ENCODE measurements around the gene CDH24. TPM values are rescaled to one million over a fixed set of nuclear protein-coding genes. Genes with fewer than 3 reads are reported as not detected.

CDH24 gene
- 3.0 to 5.9 TPM (median 5.2 TPM) in 5 replicates for total RNA-seq (2022; extraction: Qiagen RNA extraction)

GRCh38 chr14:23056956-23057756 lies at the start of gene CDH24:
CDH24 (minus strand) TSS chr14:23057520; CDS start chr14:23055733, 1,787 bp downstream.

GRCh38 chr14:23104591-23105347 lies 47.4 kb upstream of the CDH24 start, which contains the start of gene CIROP:
CIROP (minus strand) TSS chr14:23104989; CDS start chr14:23104920, 69 bp downstream.

GRCh38 chr14:23095196-23096108 lies 38.1 kb upstream of the CDH24 start, which contains the start of gene C14orf119:
C14orf119 (plus strand) TSS chr14:23095505; CDS start chr14:23097659, 2,154 bp downstream.

GRCh38 chr14:23094666-23095195 lies 37.4 kb upstream of the CDH24 start, which contains the start of gene ACIN1:
ACIN1 (minus strand) TSS chr14:23095136; CDS start chr14:23095112, 24 bp downstream.

GRCh38 chr14:23042162-23042965 lies 15.0 kb downstream of the CDH24 start, which contains the start of gene PSMB11:
PSMB11 (plus strand) TSS chr14:23042212; CDS start chr14:23042226, 14 bp downstream.

GRCh38 chr14:23034498-23035302 lies 22.6 kb downstream of the CDH24 start, which contains the start of gene PSMB5:
PSMB5 (minus strand) TSS chr14:23034900; CDS start chr14:23034881, 19 bp downstream.

GRCh38 chr14:23009939-23010726 lies 47.2 kb downstream of the CDH24 start, which contains the start of gene C14orf93:
C14orf93 (minus strand) TSS chr14:23010143; CDS start chr14:22999023, 11,120 bp downstream.

Other genes with a start within 250 kb of the CDH24 start
- 12.6 to 19.5 TPM (median 15.3 TPM) in 5 replicates for gene SLC7A7, start 242.1 kb downstream of the CDH24 start, total RNA-seq (2022; extraction: Qiagen RNA extraction)
- 125 to 231 TPM (median 198 TPM) in 5 replicates for gene MRPL52, start 227.6 kb downstream of the CDH24 start, total RNA-seq (2022; extraction: Qiagen RNA extraction)
- 0.51 to 0.69 TPM (median 0.68 TPM) in 5 replicates for gene MMP14, start 220.9 kb downstream of the CDH24 start, total RNA-seq (2022; extraction: Qiagen RNA extraction)
- 58.5 to 90.1 TPM (median 82.3 TPM) in 5 replicates for gene LRP10, start 185.8 kb downstream of the CDH24 start, total RNA-seq (2022; extraction: Qiagen RNA extraction)
- 0.30 to 0.50 TPM (median 0.44 TPM) in 5 replicates for gene REM2, start 174.3 kb downstream of the CDH24 start, total RNA-seq (2022; extraction: Qiagen RNA extraction)
- gene RBM23, start 138.4 kb downstream of the CDH24 start, total RNA-seq (2022; extraction: Qiagen RNA extraction) = 62.1 to 70.9 TPM (median 63.9 TPM) in 5 replicates
- gene PRMT5, start 128.1 kb downstream of the CDH24 start, total RNA-seq (2022; extraction: Qiagen RNA extraction) = 105 to 136 TPM (median 107 TPM) in 5 replicates
- 33.3 to 40.0 TPM (median 36.3 TPM) in 5 replicates for gene HAUS4, start 100.4 kb downstream of the CDH24 start, total RNA-seq (2022; extraction: Qiagen RNA extraction)
- 35.7 to 49.4 TPM (median 39.5 TPM) in 5 replicates for gene AJUBA, start 75.0 kb downstream of the CDH24 start, total RNA-seq (2022; extraction: Qiagen RNA extraction)
- 2.9 to 3.8 TPM (median 3.7 TPM) in 5 replicates for gene C14orf93, start 47.4 kb downstream of the CDH24 start, total RNA-seq (2022; extraction: Qiagen RNA extraction)
- 293 to 335 TPM (median 321 TPM) in 5 replicates for gene PSMB5, start 22.6 kb downstream of the CDH24 start, total RNA-seq (2022; extraction: Qiagen RNA extraction)
- not detected in 5 replicates for gene PSMB11, start 15.3 kb downstream of the CDH24 start, total RNA-seq (2022; extraction: Qiagen RNA extraction)
- gene ACIN1, start 37.6 kb upstream of the CDH24 start, total RNA-seq (2022; extraction: Qiagen RNA extraction) = 98.4 to 109 TPM (median 104 TPM) in 5 replicates
- 85.2 to 110 TPM (median 105 TPM) in 5 replicates for gene C14orf119, start 38.0 kb upstream of the CDH24 start, total RNA-seq (2022; extraction: Qiagen RNA extraction)
- not detected in 5 replicates for gene CIROP, start 47.5 kb upstream of the CDH24 start, total RNA-seq (2022; extraction: Qiagen RNA extraction)
- gene CEBPE, start 61.7 kb upstream of the CDH24 start, total RNA-seq (2022; extraction: Qiagen RNA extraction) = not detected in 5 replicates
- gene SLC7A8, start 126.1 kb upstream of the CDH24 start, total RNA-seq (2022; extraction: Qiagen RNA extraction) = 0.47 to 0.73 TPM (median 0.55 TPM) in 5 replicates
- not detected in 5 replicates for gene RNF212B, start 180.4 kb upstream of the CDH24 start, total RNA-seq (2022; extraction: Qiagen RNA extraction)
- 6.2 to 10.2 TPM (median 9.1 TPM) in 5 replicates for gene HOMEZ, start 228.6 kb upstream of the CDH24 start, total RNA-seq (2022; extraction: Qiagen RNA extraction)
- 2.9 to 4.8 TPM (median 4.0 TPM) in 5 replicates for gene PPP1R3E, start 245.3 kb upstream of the CDH24 start, total RNA-seq (2022; extraction: Qiagen RNA extraction)
- 17.7 to 23.3 TPM (median 20.7 TPM) in 5 replicates for gene BCL2L2, start 249.3 kb upstream of the CDH24 start, total RNA-seq (2022; extraction: Qiagen RNA extraction)